Loucy (cell line): Measurements from ENCODE around the gene GPC2.

ENCODE experiments used
- H2AFZ ChIP-seq: fragments of 200-600 bp; sonication (generic); 2 replicates; pipeline ENCODE4 v1.6.0; 2016; ENCODE audit warnings: antibody characterized with exemption, mild to moderate bottlenecking, low read length, moderate library complexity
- H3F3A ChIP-seq: fragments of 200-600 bp; 2 replicates; pipeline ENCODE4 v1.6.0; 2016; ENCODE audit warnings: antibody characterized with exemption, low read depth, mild to moderate bottlenecking
- H3K27me3 ChIP-seq: fragments of 200-600 bp; sonication (generic); 2 replicates; pipeline ENCODE4 v1.6.1; 2014; ENCODE audit warnings: low read length, mild to moderate bottlenecking; ENCODE audit not compliant: insufficient read depth, poor library complexity, severe bottlenecking
- H3K36me3 ChIP-seq: fragments of 200-600 bp; sonication (generic); 2 replicates; pipeline ENCODE4 v1.6.1; 2016; ENCODE audit warnings: low read length; ENCODE audit not compliant: insufficient read depth
- H3K4me1 ChIP-seq: fragments of 200-600 bp; sonication (generic); 2 replicates; pipeline ENCODE4 v1.5.1; 2014; ENCODE audit warnings: low read length, mild to moderate bottlenecking; ENCODE audit not compliant: insufficient read depth, poor library complexity, severe bottlenecking
- H3K4me2 ChIP-seq: fragments of 200-600 bp; sonication (generic); 2 replicates; pipeline ENCODE4 v1.6.0; 2014; ENCODE audit warnings: antibody characterized with exemption, low read length, low read depth, mild to moderate bottlenecking; ENCODE audit not compliant: poor library complexity, severe bottlenecking
- H3K4me3 ChIP-seq: fragments of 200-600 bp; sonication (generic); 2 replicates; pipeline ENCODE4 v1.5.1; 2014; ENCODE audit warnings: low read length, mild to moderate bottlenecking, mixed read lengths; ENCODE audit not compliant: poor library complexity, severe bottlenecking
- H3K79me2 ChIP-seq: fragments of 200-600 bp; sonication (generic); 2 replicates; pipeline ENCODE4 v1.6.1; 2014; ENCODE audit warnings: low read length; ENCODE audit not compliant: insufficient read depth
- H3K9ac ChIP-seq: fragments of 200-600 bp; sonication (generic); 2 replicates; pipeline ENCODE4 v1.6.0; 2014; ENCODE audit warnings: mild to moderate bottlenecking, low read depth, low read length, moderate library complexity; ENCODE audit not compliant: poor library complexity, severe bottlenecking
- H3K9me2 ChIP-seq: fragments of 200-600 bp; sonication (generic); replicated peaks from 2 replicates; pipeline ENCODE4 v1.6.1; 2016; ENCODE audit warnings: low read depth, low read length, mixed read lengths
- H3K9me3 ChIP-seq: fragments of 200-600 bp; sonication (generic); 2 replicates; pipeline ENCODE4 v1.6.1; 2014; ENCODE audit warnings: mild to moderate bottlenecking, antibody characterized with exemption, low read length, low read depth; ENCODE audit not compliant: insufficient read depth
- H4K20me1 ChIP-seq: fragments of 200-600 bp; sonication (generic); 2 replicates; pipeline ENCODE4 v1.6.0; 2014; ENCODE audit warnings: antibody characterized with exemption, low read length, mild to moderate bottlenecking; ENCODE audit not compliant: insufficient read depth, poor library complexity, severe bottlenecking
- EZH2phosphoT487 ChIP-seq: fragments of 200-600 bp; IDR thresholded peaks from 2 replicates; pipeline ENCODE4 v1.6.1; 2018; ENCODE audit warnings: antibody characterized with exemption, mild to moderate bottlenecking, moderate library complexity, borderline replicate concordance
- TF ChIP-seq, protein P1 (sequence below): fragments of 200-600 bp; sonication (generic); conservative IDR thresholded peaks from 2 replicates; pipeline ENCODE4 v1.5.1; 2014; ENCODE audit warnings: mild to moderate bottlenecking, antibody characterized with exemption, low read length

GPC2 gene

DNA sequence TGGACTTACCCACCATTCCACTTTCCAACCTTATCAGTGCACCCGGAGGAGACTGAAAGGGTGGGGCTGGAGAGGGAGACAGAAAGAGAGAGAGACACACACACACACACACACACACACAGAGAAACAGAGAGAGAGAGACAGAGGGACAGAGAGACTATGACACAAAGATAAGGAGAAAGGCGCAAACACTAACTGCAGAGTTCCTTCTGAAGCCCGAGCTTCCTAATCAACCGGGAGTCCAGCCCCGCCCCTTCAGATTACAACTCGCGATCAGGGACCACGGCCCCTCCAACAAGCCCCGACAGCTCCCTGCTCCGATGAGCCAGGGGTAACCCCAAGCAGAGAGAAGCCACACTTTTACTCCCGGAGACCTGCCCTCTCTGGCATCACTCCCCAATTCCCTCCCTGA lies 9.3 kb downstream of the GPC2 start:
- no peak overlapping the region for H2AFZ ChIP-seq
- H3K9ac ChIP-seq = no peak overlapping the region
- H3K27me3 ChIP-seq = no peaks in the 10 kb centered on the region
- no peaks in the 10 kb centered on the region for H3F3A ChIP-seq
- H3K79me2 ChIP-seq = no peaks in the 10 kb centered on the region
- no peak overlapping the region for H3K4me2 ChIP-seq
- H3K9me2 ChIP-seq = no peaks in the 10 kb centered on the region
- H3K4me3 ChIP-seq = no peak overlapping the region
- H3K36me3 ChIP-seq = no peaks in the 10 kb centered on the region
- H4K20me1 ChIP-seq = no peaks in the 10 kb centered on the region
- H3K9me3 ChIP-seq = no peaks in the 10 kb centered on the region
- peaks cover 5% of the 10 kb centered on the region for H3K4me1 ChIP-seq
- no peak for TF ChIP-seq EZH2phosphoT487
- TF ChIP-seq, protein P1, sequence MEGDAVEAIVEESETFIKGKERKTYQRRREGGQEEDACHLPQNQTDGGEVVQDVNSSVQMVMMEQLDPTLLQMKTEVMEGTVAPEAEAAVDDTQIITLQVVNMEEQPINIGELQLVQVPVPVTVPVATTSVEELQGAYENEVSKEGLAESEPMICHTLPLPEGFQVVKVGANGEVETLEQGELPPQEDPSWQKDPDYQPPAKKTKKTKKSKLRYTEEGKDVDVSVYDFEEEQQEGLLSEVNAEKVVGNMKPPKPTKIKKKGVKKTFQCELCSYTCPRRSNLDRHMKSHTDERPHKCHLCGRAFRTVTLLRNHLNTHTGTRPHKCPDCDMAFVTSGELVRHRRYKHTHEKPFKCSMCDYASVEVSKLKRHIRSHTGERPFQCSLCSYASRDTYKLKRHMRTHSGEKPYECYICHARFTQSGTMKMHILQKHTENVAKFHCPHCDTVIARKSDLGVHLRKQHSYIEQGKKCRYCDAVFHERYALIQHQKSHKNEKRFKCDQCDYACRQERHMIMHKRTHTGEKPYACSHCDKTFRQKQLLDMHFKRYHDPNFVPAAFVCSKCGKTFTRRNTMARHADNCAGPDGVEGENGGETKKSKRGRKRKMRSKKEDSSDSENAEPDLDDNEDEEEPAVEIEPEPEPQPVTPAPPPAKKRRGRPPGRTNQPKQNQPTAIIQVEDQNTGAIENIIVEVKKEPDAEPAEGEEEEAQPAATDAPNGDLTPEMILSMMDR = no peak

DNA sequence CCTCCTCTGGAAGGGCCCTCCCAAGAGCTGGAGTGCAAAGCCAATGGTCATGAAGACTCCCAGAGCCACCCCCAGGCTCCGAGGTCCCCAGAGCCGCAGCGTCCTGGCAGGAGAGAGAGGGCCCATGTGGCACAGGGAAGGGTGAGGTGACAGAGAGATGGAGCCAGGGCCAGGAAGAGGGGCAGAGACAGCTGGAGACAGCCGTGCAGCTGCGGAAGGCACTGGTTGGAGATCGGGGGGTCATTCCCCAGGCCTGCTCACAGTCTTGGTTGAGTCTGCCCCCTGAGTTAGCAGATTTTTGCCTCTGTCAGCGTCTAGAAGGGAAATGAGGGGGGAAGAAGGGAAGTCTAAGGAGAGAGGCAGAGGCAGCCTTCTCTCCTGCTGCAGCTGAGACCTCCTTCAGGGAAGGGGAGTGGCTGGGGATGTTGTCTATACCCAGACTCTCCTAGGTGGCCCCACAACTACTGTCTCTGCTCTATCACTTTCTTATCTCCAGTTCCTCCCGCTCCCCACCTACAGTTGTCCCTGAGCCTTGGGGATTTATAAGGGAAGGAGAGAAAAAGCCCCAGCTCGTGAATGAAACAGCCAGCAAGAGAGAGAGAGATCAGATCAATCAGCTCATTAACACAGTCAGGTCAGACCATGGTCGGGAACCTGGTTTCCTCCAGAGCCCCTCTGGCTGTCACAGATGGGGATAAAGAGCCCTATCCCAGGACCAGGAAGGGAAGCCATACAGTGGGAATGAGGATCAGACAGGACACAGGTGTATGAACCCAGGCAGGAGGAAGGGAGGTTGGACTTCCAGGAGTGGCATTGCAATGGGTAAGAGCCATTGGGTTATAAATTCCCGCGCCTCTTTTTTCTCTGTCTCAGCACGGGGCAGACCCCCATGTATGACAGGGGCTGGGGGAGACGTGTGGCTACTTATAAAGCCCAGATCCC lies 9.9 kb downstream of the GPC2 start:
- H3F3A ChIP-seq = no peaks in the 10 kb centered on the region
- H4K20me1 ChIP-seq = no peaks in the 10 kb centered on the region
- H3K9me2 ChIP-seq = no peaks in the 10 kb centered on the region
- TF ChIP-seq, protein P1 = no peak
- no peak for TF ChIP-seq EZH2phosphoT487
- peaks cover 5% of the 10 kb centered on the region for H3K4me1 ChIP-seq
- no peak overlapping the region for H3K4me3 ChIP-seq
- H3K79me2 ChIP-seq = no peaks in the 10 kb centered on the region
- H3K4me2 ChIP-seq = no peak overlapping the region
- H3K9me3 ChIP-seq = no peaks in the 10 kb centered on the region
- H3K27me3 ChIP-seq = no peaks in the 10 kb centered on the region
- H2AFZ ChIP-seq = no peak overlapping the region
- no peak overlapping the region for H3K9ac ChIP-seq
- H3K36me3 ChIP-seq = no peaks in the 10 kb centered on the region

DNA sequence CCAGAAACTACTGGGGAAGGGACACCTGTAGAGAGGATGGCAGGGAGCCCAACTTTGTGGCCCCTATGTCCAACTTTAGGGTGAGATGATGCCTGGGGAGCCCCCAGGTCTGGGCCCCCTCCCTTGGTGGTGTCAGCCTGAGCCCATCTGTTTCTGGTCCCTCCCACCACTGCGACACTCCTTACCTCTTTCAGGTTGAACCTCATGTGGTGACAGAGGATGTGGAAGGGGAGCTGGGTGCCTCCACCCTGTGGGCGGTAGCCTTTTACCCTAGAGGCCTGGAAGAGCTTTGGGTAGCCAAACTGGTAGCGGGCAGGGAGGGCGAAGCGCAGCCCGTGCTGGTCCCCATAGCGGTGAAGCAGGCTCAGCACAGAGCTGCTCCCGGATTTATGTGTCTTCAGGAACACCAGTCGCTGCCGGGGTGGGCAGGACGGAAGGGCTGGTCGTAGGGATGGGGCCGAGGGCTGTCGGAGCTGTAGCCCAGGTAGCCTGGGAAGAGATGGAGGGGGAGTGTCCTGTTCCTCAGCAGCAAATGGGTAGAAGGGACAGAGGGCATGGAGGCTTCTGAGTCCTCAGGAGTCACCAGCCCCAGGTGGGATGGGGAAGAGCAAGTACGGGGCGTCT lies 10.8 kb downstream of the GPC2 start:
- Histone ChIP-seq H3K27me3 (no peaks in the 10 kb centered on the region), H2AFZ (no peak overlapping the region)

More for the DNA sequence above, 10.8 kb downstream of the GPC2 start:
- Histone ChIP-seq H3K9me2 (no peaks in the 10 kb centered on the region), H3K4me3 (no peak overlapping the region), H3K4me2 (no peak overlapping the region), H3K9ac (no peak overlapping the region), H3K79me2 (no peaks in the 10 kb centered on the region), H3K4me1 (peaks cover 5% of the 10 kb centered on the region), H3K9me3 (no peaks in the 10 kb centered on the region), H3K36me3 (no peaks in the 10 kb centered on the region), H3F3A (no peaks in the 10 kb centered on the region), H4K20me1 (no peaks in the 10 kb centered on the region)
- TF ChIP-seq, protein P1 = no peak
- TF ChIP-seq EZH2phosphoT487 = no peak
